HG03108 (cell line): ENCODE results near the gene PCDH1.
"Not testable (repeated sequence)": the region's sequence is repeated elsewhere in the genome, so short reads cannot be mapped to it uniquely, and the experiment has no call there.

Source experiments
- ATAC-seq: cut with Tn5 transposase; IDR thresholded peaks from one replicate; pipeline ENCODE4 v1.9.1; 2021; ENCODE audit warnings: moderate library complexity; ENCODE audit not compliant: unreplicated experiment

PCDH1 gene

GRCh38 chr5:141839015-141839513 is 39.1 kb downstream of the PCDH1 start:
- no peak for ATAC-seq

DNA sequence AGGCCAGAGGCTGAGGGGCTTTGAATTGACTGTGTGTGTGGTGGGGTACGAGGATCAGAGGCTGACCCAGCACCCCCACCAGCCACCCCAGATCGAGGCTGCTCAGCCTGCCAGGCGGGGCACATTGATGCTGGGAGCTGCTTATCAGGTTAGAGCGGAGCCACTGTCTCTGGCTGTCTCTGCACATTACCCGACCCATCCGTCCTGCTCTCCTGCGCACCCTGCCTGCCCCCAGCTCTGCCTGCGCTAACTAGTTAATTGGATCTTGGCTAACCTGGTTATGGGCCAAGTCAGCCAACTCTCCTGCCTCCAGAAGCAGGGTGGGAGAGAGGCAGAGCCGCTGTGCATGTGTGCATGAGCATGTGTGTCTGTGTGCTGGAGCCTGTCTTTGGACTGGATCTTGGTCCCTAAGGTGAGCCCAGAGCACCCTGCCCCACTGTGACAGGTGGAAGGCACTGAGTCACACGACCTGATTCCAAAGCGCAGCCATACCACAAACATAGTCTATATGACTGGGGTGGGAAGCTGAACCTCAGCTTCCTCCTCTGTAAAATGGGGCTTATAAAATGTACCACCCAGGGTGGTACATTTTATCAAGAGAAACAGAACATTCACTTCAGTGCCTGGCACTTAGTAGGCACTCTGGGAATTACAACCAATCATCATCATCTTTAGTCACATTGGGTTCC is 39.7 kb downstream of the PCDH1 start:
- no peak for ATAC-seq

- ATAC-seq, result no peak
Measured at GRCh38 chr5:141835928-141836670, 42.1 kb downstream of the PCDH1 start.

GRCh38 chr5:141834331-141834730 is 43.9 kb downstream of the PCDH1 start:
- no peak for ATAC-seq

- no peak for ATAC-seq
Measured at GRCh38 chr5:141832131-141832530, 46.1 kb downstream of the PCDH1 start.

DNA sequence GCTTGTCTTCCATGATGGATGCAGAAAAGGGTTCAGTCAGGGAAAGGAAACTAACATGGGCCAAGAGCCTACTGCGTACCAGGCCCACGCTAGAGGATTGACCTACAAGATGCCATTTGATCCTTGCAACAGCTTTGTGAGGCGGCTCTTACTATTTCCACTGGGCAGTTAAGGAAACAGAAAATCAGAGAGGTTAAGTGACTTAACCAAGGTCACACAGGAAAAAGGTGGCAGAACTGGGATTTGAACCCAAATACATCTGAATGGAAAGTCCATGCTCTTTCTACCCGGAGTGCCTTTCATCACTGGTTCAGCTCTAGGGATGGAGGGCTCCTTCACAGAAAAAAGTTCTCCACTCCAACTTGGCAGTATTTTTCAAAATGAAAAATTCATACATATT is 50.0 kb downstream of the PCDH1 start:
- no peak for ATAC-seq

DNA sequence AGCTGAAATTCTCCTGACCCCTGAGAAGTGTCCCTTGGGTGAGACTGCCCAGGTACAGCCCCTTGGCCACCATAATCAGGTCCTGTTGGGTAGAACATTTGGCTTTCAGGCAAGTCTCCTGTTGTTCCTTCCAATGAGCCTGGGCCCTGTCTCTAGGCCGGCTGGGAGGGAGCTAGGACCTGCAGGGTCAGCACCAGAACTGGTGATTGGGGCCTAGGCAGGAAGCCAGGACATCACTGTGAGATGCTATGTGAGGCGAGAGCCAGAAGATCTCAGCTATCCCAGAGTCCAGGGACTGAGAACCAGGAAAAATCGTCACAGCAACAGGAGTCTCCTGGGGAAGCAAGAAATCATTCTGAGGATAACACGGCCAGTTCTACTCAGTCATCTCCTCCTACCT is 51.5 kb downstream of the PCDH1 start:
- ATAC-seq, result no peak

DNA sequence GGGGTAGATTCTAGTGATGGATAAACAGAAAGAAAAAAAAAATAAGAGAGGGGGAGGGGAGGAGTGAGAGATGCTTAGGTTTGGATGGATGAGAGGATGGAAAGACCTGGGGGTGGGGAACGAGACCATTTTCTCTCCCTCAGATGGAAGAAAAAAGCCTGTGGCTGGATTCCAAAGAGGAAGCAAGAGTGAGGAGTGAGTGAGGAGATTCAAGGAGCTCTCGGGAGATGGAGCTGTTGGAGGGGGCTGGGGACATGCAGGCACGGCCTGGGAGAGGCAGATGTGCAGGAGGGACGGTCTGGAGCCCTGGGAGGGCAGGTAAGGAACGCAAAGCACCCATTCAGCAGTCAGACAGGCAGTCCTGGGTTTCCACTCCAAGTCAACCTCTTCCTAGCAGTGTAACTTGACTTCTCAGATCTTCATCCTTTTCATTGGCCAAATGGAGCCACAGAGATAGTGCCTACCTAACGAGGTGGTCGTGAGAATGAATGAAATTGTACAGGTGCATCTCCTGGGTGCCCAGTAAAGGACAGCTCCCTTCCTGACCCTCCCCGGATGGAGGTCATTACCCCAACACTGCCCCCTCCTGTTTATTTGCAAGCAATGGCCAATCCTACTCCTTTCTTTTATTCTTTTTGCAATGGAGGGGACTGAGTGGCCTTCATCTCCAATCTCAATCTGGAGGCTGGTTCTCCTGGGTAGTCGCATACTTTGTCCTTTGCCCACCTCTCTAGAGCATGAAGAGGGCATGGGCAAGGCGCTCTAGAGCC is 52.2 kb downstream of the PCDH1 start:
- ATAC-seq, result no peak

DNA sequence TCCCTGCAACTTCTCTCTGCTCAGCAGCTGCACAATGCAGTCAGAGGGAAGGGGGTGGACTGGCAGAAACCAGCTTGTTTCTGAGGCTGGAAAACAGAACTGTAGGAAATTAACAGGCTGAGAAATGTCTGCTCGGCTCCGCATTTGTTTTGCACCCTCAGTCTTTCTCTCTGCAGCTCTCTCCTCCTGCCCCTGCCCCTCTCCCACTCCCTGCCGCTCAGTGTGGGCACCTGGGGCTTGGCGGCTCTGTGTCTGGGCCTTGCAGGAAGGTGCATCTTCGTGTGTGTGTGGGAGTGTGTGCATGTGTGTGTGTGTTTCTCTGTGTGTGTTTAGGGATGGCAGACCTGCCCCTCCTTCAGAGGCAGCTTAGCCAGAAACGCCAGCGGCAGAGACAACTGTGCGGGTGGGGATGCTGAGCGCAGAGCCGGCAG is 53.0 kb downstream of the PCDH1 start:
- ATAC-seq, result no peak

DNA sequence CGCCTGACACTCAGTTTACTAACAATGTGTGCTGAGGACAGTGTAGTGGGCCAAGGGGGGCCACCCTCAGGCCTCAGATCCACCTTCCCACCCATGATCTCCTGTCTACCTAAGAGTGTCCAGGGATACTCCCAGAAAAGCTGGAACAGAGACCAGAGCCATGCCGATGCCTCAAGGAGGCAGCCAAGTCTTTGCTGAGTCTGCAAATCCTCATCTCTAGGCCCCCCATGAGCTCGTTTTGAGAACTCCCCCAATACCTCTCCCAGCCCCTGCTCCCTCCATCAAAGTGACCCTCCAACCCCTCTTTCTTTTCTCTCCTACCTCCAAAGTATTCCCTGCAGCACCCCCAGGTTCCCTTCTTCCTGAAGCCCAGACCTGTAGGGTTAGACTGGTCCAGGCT is 53.5 kb downstream of the PCDH1 start:
- no peak for ATAC-seq

GRCh38 chr5:141823056-141823455 is 55.2 kb downstream of the PCDH1 start:
- no peak for ATAC-seq

GRCh38 chr5:141822144-141822543 is 56.1 kb downstream of the PCDH1 start:
- ATAC-seq, result no peak

- no peak for ATAC-seq
Measured at GRCh38 chr5:141821430-141821925, 56.7 kb downstream of the PCDH1 start.

DNA sequence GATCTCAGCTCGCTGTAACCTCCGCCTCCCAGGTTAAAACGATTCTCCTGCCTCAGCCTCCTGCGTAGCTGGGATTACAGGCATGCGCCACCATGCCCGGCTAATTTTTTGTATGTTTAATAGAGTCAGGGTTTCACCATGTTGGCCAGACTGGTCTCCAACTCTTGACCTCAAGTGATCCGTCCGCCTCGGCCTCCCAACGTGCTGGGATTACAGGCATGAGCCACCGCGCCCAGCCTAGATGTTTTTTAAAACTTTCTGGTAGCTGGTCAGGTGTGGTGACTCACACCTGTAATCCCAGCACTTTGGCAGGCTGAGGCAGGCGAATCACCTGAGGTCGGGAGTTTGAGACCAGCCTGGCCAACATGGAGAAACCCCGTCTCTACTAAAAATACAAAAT is 57.5 kb downstream of the PCDH1 start:
- ATAC-seq, result not testable (repeated sequence)

GRCh38 chr5:141817631-141818030 is 60.6 kb downstream of the PCDH1 start:
- ATAC-seq, result no peak

- ATAC-seq, result no peak
Measured at GRCh38 chr5:141816598-141817399, 61.4 kb downstream of the PCDH1 start.

- no peak for ATAC-seq
Measured at GRCh38 chr5:141815796-141816180, 62.4 kb downstream of the PCDH1 start.

- ATAC-seq, result no peak
Measured at GRCh38 chr5:141815051-141815795, 63.0 kb downstream of the PCDH1 start.

- no peak for ATAC-seq
Measured at GRCh38 chr5:141814064-141814964, 63.9 kb downstream of the PCDH1 start.
